A673 (cell line): ENCODE data around the gene RETREG3. TPM values are rescaled to one million over a fixed set of nuclear protein-coding genes. Genes with fewer than 3 reads are reported as not detected.

Source experiments
- BruUV-seq: library from RNA; stranded (reverse); fragments of 400-500 nt; replicated peaks from 2 replicates; lab custom pipeline; 2021; lab: Mats Ljungman, UMichigan
- CTCF ChIA-PET: fragments of 300-600 bp; sonication (Branson Sonifier 250); formaldehyde crosslinking; loops from one replicate; lab custom pipeline; 2022; ENCODE audit warnings: antibody characterized with exemption; lab: Charles Lee
- POLR2A ChIA-PET: fragments of 300-600 bp; sonication (Branson Sonifier 250); formaldehyde crosslinking; loops from one replicate; lab custom pipeline; 2022; ENCODE audit warnings: antibody characterized with exemption; ENCODE audit not compliant: low non-redundant PET; lab: Charles Lee
- DNase-seq: peaks from one replicate; pipeline ENCODE4 v3.0.0-alpha.2; 2015; ENCODE audit warnings: low spot score
- H3K27ac ChIP-seq: fragments of 200-600 bp; sonication (generic); 2 replicates; pipeline ENCODE4 v1.5.1; 2016; ENCODE audit warnings: mixed run types, low read depth, mild to moderate bottlenecking, mixed read lengths, antibody characterized with exemption, low read length; ENCODE audit not compliant: poor library complexity, severe bottlenecking
- H3K27me3 ChIP-seq: fragments of 200-600 bp; sonication (generic); replicated peaks from 2 replicates; pipeline ENCODE4 v1.6.1; 2017; ENCODE audit warnings: mixed run types, low read depth, mild to moderate bottlenecking, mixed read lengths, antibody characterized with exemption, low read length; ENCODE audit not compliant: insufficient read depth, poor library complexity
- H3K36me3 ChIP-seq: fragments of 200-600 bp; sonication (generic); 2 replicates; pipeline ENCODE4 v1.6.1; 2016; ENCODE audit warnings: mixed run types, mild to moderate bottlenecking, mixed read lengths, antibody characterized with exemption, low read length; ENCODE audit not compliant: insufficient read depth, poor library complexity, severe bottlenecking
- H3K4me1 ChIP-seq: fragments of 200-600 bp; sonication (generic); 2 replicates; pipeline ENCODE4 v1.6.1; 2017; ENCODE audit warnings: mixed run types, mild to moderate bottlenecking, mixed read lengths, antibody characterized with exemption, low read length; ENCODE audit not compliant: insufficient read depth, poor library complexity, severe bottlenecking
- H3K4me3 ChIP-seq: fragments of 200-600 bp; sonication (generic); 2 replicates; pipeline ENCODE4 v1.5.1; 2016; ENCODE audit warnings: low read depth, mixed run types, mild to moderate bottlenecking, mixed read lengths, low read length; ENCODE audit not compliant: poor library complexity, severe bottlenecking
- H3K9me3 ChIP-seq: fragments of 200-600 bp; sonication (generic); 2 replicates; pipeline ENCODE4 v1.6.1; 2016; ENCODE audit warnings: mixed run types, low read depth, mild to moderate bottlenecking, mixed read lengths, antibody characterized with exemption, low read length; ENCODE audit not compliant: poor library complexity, severe bottlenecking
- EZH2 ChIP-seq: fragments of 200-600 bp; sonication (generic); IDR thresholded peaks from 2 replicates; pipeline ENCODE4 v1.6.1; 2017; ENCODE audit warnings: borderline replicate concordance, low read depth, mild to moderate bottlenecking, mixed read lengths, antibody characterized with exemption, low read length; ENCODE audit not compliant: poor library complexity, severe bottlenecking
- intact Hi-C: fragments of 100-400 bp; cut with micrococcal nuclease; formaldehyde crosslinking; loops from one replicate; pipeline ENCODE4 v1.10.0; 2022; ENCODE audit not compliant: unreplicated experiment
- total RNA-seq: library from RNA; stranded (reverse); gene quantifications from 2 replicates; pipeline ENCODE4 v1.2.3, GENCODE V29; 2021
- TF ChIP-seq, protein P1 (sequence below): fragments of 300-800, 200-600 bp; sonication (generic); conservative IDR thresholded peaks from 2 replicates; pipeline ENCODE4 v1.5.1; 2017; ENCODE audit warnings: low read depth, mild to moderate bottlenecking, antibody characterized with exemption, low read length, moderate library complexity, mixed read lengths

The RETREG3 gene
- total RNA-seq, 1 experiment from 2014 or later = 23.2 TPM

DNA sequence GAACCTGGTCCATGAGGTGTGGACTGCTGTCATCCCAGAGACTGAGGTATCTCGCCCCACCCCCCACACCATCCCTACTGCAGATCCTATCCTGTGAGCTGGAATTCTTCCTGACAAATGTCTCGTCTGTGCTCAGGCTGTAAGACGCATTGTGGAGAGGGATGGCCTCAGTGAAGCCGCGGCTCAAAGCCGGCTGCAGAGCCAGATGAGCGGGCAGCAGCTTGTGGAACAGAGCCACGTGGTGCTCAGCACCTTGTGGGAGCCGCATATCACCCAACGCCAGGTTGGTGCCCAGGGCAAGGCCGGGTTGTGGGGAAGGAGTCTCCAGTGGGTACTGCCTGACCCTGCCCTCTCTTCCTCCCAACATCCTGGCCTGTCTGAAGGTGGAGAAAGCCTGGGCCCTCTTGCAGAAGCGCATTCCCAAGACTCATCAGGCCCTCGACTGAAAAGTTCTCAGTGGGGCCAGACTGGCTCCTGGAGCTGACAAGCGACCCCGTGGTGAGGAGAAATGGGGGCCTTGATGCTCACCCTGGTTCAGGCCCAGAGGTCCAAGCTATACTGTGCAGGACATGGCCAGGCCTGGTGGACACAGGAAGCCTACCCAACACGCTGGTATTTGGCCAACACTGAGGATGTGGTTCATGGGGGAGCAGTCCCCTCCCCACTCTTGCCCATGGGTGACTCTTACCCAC, 43.5 kb downstream of the RETREG3 start:
- no peak overlapping the region for H3K4me3 ChIP-seq
- no peak for DNase-seq
- TSS peak; percentile 13 for BruUV-seq
- H3K9me3 ChIP-seq = no peaks in the 10 kb centered on the region
- H3K4me1 ChIP-seq = peaks cover 10% of the 10 kb centered on the region
- ChIA-PET POLR2A (no interaction called here), CTCF (no interaction called here)
- intact Hi-C loops = no loop called here
- peaks cover 33% of the 10 kb centered on the region for H3K36me3 ChIP-seq
- no peak overlapping the region for H3K27ac ChIP-seq
- H3K27me3 ChIP-seq = no peaks in the 10 kb centered on the region
- TF ChIP-seq EZH2 = no peak
- TF ChIP-seq, protein P1, sequence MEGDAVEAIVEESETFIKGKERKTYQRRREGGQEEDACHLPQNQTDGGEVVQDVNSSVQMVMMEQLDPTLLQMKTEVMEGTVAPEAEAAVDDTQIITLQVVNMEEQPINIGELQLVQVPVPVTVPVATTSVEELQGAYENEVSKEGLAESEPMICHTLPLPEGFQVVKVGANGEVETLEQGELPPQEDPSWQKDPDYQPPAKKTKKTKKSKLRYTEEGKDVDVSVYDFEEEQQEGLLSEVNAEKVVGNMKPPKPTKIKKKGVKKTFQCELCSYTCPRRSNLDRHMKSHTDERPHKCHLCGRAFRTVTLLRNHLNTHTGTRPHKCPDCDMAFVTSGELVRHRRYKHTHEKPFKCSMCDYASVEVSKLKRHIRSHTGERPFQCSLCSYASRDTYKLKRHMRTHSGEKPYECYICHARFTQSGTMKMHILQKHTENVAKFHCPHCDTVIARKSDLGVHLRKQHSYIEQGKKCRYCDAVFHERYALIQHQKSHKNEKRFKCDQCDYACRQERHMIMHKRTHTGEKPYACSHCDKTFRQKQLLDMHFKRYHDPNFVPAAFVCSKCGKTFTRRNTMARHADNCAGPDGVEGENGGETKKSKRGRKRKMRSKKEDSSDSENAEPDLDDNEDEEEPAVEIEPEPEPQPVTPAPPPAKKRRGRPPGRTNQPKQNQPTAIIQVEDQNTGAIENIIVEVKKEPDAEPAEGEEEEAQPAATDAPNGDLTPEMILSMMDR = no peak

DNA sequence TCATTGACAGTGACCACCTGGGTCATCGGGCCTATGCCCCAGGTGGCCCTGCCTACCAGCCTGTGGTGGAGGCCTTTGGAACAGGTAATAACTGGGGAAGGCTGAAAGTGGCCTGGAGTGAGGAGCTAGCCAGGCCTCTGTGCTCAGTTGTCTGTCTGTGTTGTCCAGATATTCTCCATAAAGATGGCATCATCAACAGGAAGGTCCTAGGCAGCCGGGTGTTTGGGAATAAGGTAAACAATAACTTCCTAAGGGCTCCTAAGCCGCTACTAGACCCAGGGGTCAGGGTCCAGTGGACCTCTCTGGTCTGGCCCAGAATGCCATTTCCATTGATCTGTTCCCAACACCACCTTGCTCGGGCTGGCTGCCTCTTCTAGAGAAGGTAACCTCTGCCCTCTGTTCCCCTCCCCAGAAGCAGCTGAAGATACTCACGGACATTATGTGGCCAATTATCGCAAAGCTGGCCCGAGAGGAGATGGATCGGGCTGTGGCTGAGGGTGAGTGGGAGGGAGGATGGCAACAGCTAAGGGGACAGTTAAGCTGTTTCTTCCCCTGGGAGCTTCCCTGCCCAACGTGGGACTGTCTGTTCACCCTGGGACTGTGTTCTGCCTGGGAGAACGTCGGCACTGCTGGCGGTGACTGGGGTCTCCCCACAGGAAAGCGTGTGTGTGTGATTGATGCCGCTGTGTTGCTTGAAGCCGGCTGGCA, 44.2 kb downstream of the RETREG3 start:
- no TSS peak for BruUV-seq
- H3K27ac ChIP-seq = no peak overlapping the region

DNA sequence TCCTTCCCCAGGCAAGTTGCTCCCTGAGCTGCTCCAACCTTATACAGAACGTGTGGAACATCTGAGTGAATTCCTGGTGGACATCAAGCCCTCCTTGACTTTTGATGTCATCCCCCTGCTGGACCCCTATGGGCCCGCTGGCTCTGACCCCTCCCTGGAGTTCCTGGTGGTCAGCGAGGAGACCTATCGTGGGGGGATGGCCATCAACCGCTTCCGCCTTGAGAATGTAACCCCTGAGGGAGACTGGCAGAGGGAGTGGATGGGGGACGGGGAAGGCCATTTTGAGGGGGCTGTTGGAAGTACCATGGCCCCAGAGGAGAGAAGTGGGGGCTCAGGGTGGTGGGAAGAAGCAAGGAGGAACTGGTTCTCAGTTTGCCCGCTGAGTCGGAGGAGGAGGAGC, 45.2 kb downstream of the RETREG3 start:
- BruUV-seq = no TSS peak
- Histone ChIP-seq H3K4me1 (peaks cover 10% of the 10 kb centered on the region), H3K4me3 (no peak overlapping the region), H3K27me3 (no peaks in the 10 kb centered on the region), H3K27ac (no peak overlapping the region), H3K9me3 (no peaks in the 10 kb centered on the region), H3K36me3 (peaks cover 18% of the 10 kb centered on the region)
- TF ChIP-seq EZH2 = no peak
- TF ChIP-seq, protein P1 = no peak
- ChIA-PET POLR2A (no interaction called here), CTCF (no interaction called here)
- no peak for DNase-seq
- intact Hi-C loops = no loop called here

More for the DNA sequence above, 44.2 kb downstream of the RETREG3 start:
- DNase-seq = no peak
- peaks cover 10% of the 10 kb centered on the region for H3K4me1 ChIP-seq
- no peaks in the 10 kb centered on the region for H3K27me3 ChIP-seq
- no peaks in the 10 kb centered on the region for H3K9me3 ChIP-seq
- intact Hi-C loops = no loop called here
- H3K4me3 ChIP-seq = no peak overlapping the region
- ChIA-PET CTCF (no interaction called here), POLR2A (no interaction called here)
- H3K36me3 ChIP-seq = peaks cover 28% of the 10 kb centered on the region
- TF ChIP-seq EZH2 = no peak
- TF ChIP-seq, protein P1 = no peak
